ENCODE results near the gene FXYD6. TPM values are rescaled to one million over a fixed set of nuclear protein-coding genes. Genes with fewer than 3 reads are reported as not detected.

The FXYD6 gene
- total and polyA plus RNA-seq, 9 of the 15 experiments (the other 6 are each of a cell fraction or from before 2014, with no cell fraction given): 0.07 to 0.35 TPM; not detected in 7

DNA sequence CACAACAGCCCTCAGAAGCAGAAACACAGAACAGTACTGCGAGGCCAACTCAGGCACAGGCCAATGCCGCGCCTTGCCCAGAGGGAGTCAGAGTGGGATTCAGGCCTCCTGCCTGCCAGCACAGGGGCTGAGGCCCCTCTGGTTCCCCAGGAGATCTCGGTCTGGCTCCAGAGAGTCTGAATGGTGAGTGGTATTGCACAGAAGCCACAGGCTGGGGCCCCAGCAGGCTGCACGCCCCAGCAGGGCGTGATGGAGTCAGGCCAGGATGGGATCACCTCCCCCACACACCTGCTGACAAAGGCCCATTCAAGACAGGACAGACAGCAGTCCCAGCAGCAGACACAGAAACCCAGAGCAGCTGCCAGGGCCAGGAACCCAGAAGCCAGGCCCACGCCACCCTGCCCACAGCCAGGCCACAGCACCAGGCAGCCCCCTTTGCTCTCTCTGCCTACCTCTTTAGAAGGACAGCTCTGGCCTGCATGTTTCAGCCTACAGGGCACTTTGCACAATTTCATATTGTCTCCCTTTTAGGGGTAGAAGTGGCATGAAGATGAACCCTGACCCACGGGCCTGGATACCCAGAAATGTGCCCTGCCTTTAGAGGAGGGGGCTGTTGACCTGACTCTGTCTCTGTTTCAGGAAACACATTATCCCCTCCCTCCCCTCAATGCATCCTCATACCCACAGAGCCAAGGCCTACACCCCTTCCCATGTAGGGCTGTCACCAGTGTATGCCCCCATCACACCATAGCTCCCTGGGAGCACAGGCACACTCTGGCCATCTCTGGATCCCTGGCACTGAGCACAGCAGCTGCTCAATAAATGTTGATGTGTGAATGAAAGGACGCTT is 6.1 kb downstream of the FXYD6 start:
- WGBS (ENCODE audit: insufficient coverage, low coverage, missing lambda C conversion rate): 2% methylated on average over 9 of the region's 9 CpGs
- no peak for DNase-seq (ENCODE audit: extremely low read depth in 1 of 4, low spot score in 3 of 4)
- in situ Hi-C loops (cut with MboI): no loop called here

More for the DNA sequence above, 6.1 kb downstream of the FXYD6 start:
- H3K27ac ChIP-seq (ENCODE audit: extremely low read depth, low read depth, low read length): no peak overlapping the region
- FAIRE-seq (no peak), ATAC-seq (no peak)
- H3K9me3 ChIP-seq (replicated peaks; ENCODE audit: control insufficient read depth, insufficient read depth, low read depth, low read length): no peaks in the 10 kb centered on the region
- no peak overlapping the region for H3K4me2 ChIP-seq (ENCODE audit: insufficient read depth, low read length)
- peaks cover 13% of the 10 kb centered on the region for H4K20me1 ChIP-seq (replicated peaks; ENCODE audit: control insufficient read depth, insufficient read depth, low read length)
- no peaks in the 10 kb centered on the region for H3K79me2 ChIP-seq (ENCODE audit: control insufficient read depth, insufficient read depth, low read length)
- H3K36me3 ChIP-seq (ENCODE audit: control insufficient read depth, insufficient read depth, low read length): no peaks in the 10 kb centered on the region
- H3K4me1 ChIP-seq (replicated peaks in 1 of 2; ENCODE audit: control insufficient read depth in 2 of 2, insufficient read depth in 2 of 2, low read length in 2 of 2): no peaks in the 10 kb centered on the region
- TF ChIP-seq KDM5B (IDR thresholded peaks at IDR 0.05; ENCODE audit: insufficient replicate concordance, low read depth, low read length): no peak
- no peak for TF ChIP-seq ARNT (IDR thresholded peaks at IDR 0.05)
- no peak for TF ChIP-seq NR3C1 (CRISPR knock-in tag; IDR thresholded peaks at IDR 0.05)
- no peak for TF ChIP-seq PKNOX1 (IDR thresholded peaks at IDR 0.05)
- no peak for TF ChIP-seq RBM17 (IDR thresholded peaks at IDR 0.05; ENCODE audit: borderline replicate concordance, low read depth, low read length)
- TF ChIP-seq GTF2E2 (tag; IDR thresholded peaks at IDR 0.05): no peak
- no peak for TF ChIP-seq NFIC (IDR thresholded peaks at IDR 0.05)
- TF ChIP-seq ERF (CRISPR knock-in tag; IDR thresholded peaks at IDR 0.05): no peak
- TF ChIP-seq TAF7 (tag; IDR thresholded peaks at IDR 0.05): no peak
- TF ChIP-seq NEUROD1 (IDR thresholded peaks at IDR 0.05; ENCODE audit: borderline replicate concordance, low read depth, low read length, partially characterized antibody): no peak
- TF ChIP-seq HNRNPL (IDR thresholded peaks at IDR 0.05; ENCODE audit: low read depth, low read length): no peak
- TF ChIP-seq WHSC1 (IDR thresholded peaks at IDR 0.05; ENCODE audit: low read length): no peak
- TF ChIP-seq ZFP30 (CRISPR knock-in tag; IDR thresholded peaks at IDR 0.05; ENCODE audit: borderline replicate concordance): no peak
- no peak for TF ChIP-seq ZNF717 (CRISPR knock-in tag; IDR thresholded peaks at IDR 0.05)
- no peak for TF ChIP-seq ZNF124 (CRISPR knock-in tag; IDR thresholded peaks at IDR 0.05)
- TF ChIP-seq PHF21A (IDR thresholded peaks at IDR 0.05; ENCODE audit: borderline replicate concordance, low read depth): no peak
- TF ChIP-seq ETV5 (CRISPR knock-in tag; IDR thresholded peaks at IDR 0.05; ENCODE audit: low read depth): no peak
- peaks cover 60 to 95% of the 10 kb centered on the region in 2 experiments for H3K27me3 ChIP-seq (ENCODE audit: control insufficient read depth in 2 of 2, insufficient read depth in 2 of 2, low read length in 2 of 2)
- no peak overlapping the region for H3K9ac ChIP-seq (ENCODE audit: insufficient read depth in 1 of 2, low read depth in 2 of 2, low read length in 2 of 2)
- no peaks in the 10 kb centered on the region for H3K9me1 ChIP-seq (ENCODE audit: control insufficient read depth, insufficient read depth, low read length)
- ChIA-PET CTCF (ENCODE audit: low intra/inter-chr PET ratio) (no interaction called here), POLR2A (interaction anchor here (0.6 to 2.1 kb wide), 2 partner anchors 10 to 188 kb away, joined by 3 to 7 read pairs; no protein-coding TSS in a partner anchor)
- H3K4me3 ChIP-seq: no peak overlapping the region
- BruUV-seq (replicated peaks): no TSS peak
- intact Hi-C loops (cut with micrococcal nuclease): no loop called here
- no peak overlapping the region for H2AFZ ChIP-seq (ENCODE audit: low read depth, low read length)

Measured in K562 (cell line).